Brain microvascular endothelial cell (primary cell): ENCODE measurements around the gene ADGRB3.

Source experiments
- DNase-seq: peaks from one replicate; pipeline ENCODE4 v3.0.0-alpha.2; 2020
- H3K27ac ChIP-seq: fragments of 250-450 bp; sonication (Bioruptor Pico); 2 replicates; pipeline ENCODE4 v1.5.1; 2020; ENCODE audit warnings: mild to moderate bottlenecking, moderate library complexity
- H3K27me3 ChIP-seq: fragments of 250-450 bp; sonication (Bioruptor Pico); replicated peaks from 2 replicates; pipeline ENCODE4 v1.5.1; 2020; ENCODE audit warnings: mild to moderate bottlenecking
- H3K36me3 ChIP-seq: fragments of 250-450 bp; sonication (Bioruptor Pico); replicated peaks from 2 replicates; pipeline ENCODE4 v1.5.1; 2020; ENCODE audit warnings: mild to moderate bottlenecking
- H3K4me3 ChIP-seq: 2 replicates; pipeline ENCODE4 v1.5.1; 2011; ENCODE audit warnings: low read depth, mild to moderate bottlenecking, control low read depth, low read length, moderate library complexity
- CTCF ChIP-seq: IDR thresholded peaks from 2 replicates; pipeline ENCODE4 v1.5.1; 2011; ENCODE audit warnings: low read depth, mild to moderate bottlenecking, moderate library complexity, low read length, control low read depth, inconsistent platforms; ENCODE audit errors: missing control alignments
- in situ Hi-C: cut with HindIII; loops from 2 replicates; pipeline ENCODE4 v1.10.0; 2017; ENCODE audit warnings: low sequenced_read_pairs, low pct_ligation_motif_present

ADGRB3 gene

GRCh38 chr6:68754681-68755213 is 119.7 kb downstream of the ADGRB3 start:
- in situ Hi-C loops = no loop called here

GRCh38 chr6:68756454-68757375 is 121.6 kb downstream of the ADGRB3 start:
- no peak for DNase-seq
- Histone ChIP-seq H3K27me3 (no peaks in the 10 kb centered on the region), H3K36me3 (no peaks in the 10 kb centered on the region), H3K4me3 (no peak overlapping the region), H3K27ac (no peak overlapping the region)
- TF ChIP-seq CTCF = no peak
- in situ Hi-C loops = no loop called here

More at GRCh38 chr6:68754681-68755213, 119.7 kb downstream of the ADGRB3 start:
- H3K27ac ChIP-seq = no peak overlapping the region
- H3K27me3 ChIP-seq = no peaks in the 10 kb centered on the region
- H3K36me3 ChIP-seq = no peaks in the 10 kb centered on the region
- no peak overlapping the region for H3K4me3 ChIP-seq
- TF ChIP-seq CTCF = no peak
- no peak for DNase-seq

GRCh38 chr6:68757821-68758220 is 122.7 kb downstream of the ADGRB3 start:
- DNase-seq = no peak
- Histone ChIP-seq H3K4me3 (no peak overlapping the region), H3K27me3 (no peaks in the 10 kb centered on the region), H3K27ac (no peak overlapping the region), H3K36me3 (no peaks in the 10 kb centered on the region)
- in situ Hi-C loops = no loop called here
- TF ChIP-seq CTCF = no peak

- H3K36me3 ChIP-seq = no peaks in the 10 kb centered on the region
- in situ Hi-C loops = no loop called here
- no peak for DNase-seq
- no peak overlapping the region for H3K4me3 ChIP-seq
- no peak overlapping the region for H3K27ac ChIP-seq
- TF ChIP-seq CTCF = no peak
- no peaks in the 10 kb centered on the region for H3K27me3 ChIP-seq
Measured at GRCh38 chr6:68758559-68758958, 123.5 kb downstream of the ADGRB3 start.

- DNase-seq = no peak
- H3K27me3 ChIP-seq = no peaks in the 10 kb centered on the region
- TF ChIP-seq CTCF = no peak
- in situ Hi-C loops = no loop called here
- H3K36me3 ChIP-seq = no peaks in the 10 kb centered on the region
- no peak overlapping the region for H3K27ac ChIP-seq
- H3K4me3 ChIP-seq = no peak overlapping the region
Measured at GRCh38 chr6:68760485-68760884, 125.4 kb downstream of the ADGRB3 start.
